ENCODE data around the gene MICALL2.

Gene MICALL2

GRCh38 chr7:1458683-1459511, at the start of gene MICALL2:
Gene MICALL2 (minus strand): TSS chr7:1459470. CDS start chr7:1459326, 144 bp downstream.
- DNase-seq: peak in 1 of 2 donors; percentile 23

GRCh38 chr7:1508277-1508758, 49.0 kb upstream of the MICALL2 start:
- DNase-seq: no peak

GRCh38 chr7:1505731-1506550, 46.7 kb upstream of the MICALL2 start:
- no peak for DNase-seq

- peak; percentile 86 to 88 for DNase-seq
These were observed 44.8 kb upstream of the MICALL2 start, which contains the start of gene INTS1 for GRCh38 chr7:1503816-1504775. Gene INTS1 (minus strand): TSS chr7:1504389. CDS start chr7:1503960, 429 bp downstream.

GRCh38 chr7:1503390-1503789, 44.1 kb upstream of the MICALL2 start:
- DNase-seq: no peak

GRCh38 chr7:1502845-1503244, 43.6 kb upstream of the MICALL2 start:
- no peak for DNase-seq

GRCh38 chr7:1501487-1502270, 42.4 kb upstream of the MICALL2 start:
- no peak for DNase-seq

GRCh38 chr7:1500064-1500807, 41.0 kb upstream of the MICALL2 start:
- no peak for DNase-seq

GRCh38 chr7:1499367-1500029, 40.2 kb upstream of the MICALL2 start:
- DNase-seq: no peak

- DNase-seq: no peak
These were observed 39.4 kb upstream of the MICALL2 start for GRCh38 chr7:1498370-1499305.

GRCh38 chr7:1497293-1497927, 38.1 kb upstream of the MICALL2 start:
- DNase-seq: no peak

- DNase-seq: no peak
These were observed 37.4 kb upstream of the MICALL2 start for GRCh38 chr7:1496531-1497292.

- DNase-seq: no peak
These were observed 36.4 kb upstream of the MICALL2 start for GRCh38 chr7:1495564-1496242.

GRCh38 chr7:1494866-1495563, 35.7 kb upstream of the MICALL2 start:
- DNase-seq: no peak

GRCh38 chr7:1494447-1494846, 35.2 kb upstream of the MICALL2 start:
- DNase-seq: no peak

- DNase-seq: no peak
These were observed 34.3 kb upstream of the MICALL2 start for GRCh38 chr7:1493571-1493970.

- DNase-seq: no peak
These were observed 33.9 kb upstream of the MICALL2 start for GRCh38 chr7:1493129-1493528.
